Measurements from ENCODE around the gene YBX1.

- TF ChIP-seq, protein P1, sequence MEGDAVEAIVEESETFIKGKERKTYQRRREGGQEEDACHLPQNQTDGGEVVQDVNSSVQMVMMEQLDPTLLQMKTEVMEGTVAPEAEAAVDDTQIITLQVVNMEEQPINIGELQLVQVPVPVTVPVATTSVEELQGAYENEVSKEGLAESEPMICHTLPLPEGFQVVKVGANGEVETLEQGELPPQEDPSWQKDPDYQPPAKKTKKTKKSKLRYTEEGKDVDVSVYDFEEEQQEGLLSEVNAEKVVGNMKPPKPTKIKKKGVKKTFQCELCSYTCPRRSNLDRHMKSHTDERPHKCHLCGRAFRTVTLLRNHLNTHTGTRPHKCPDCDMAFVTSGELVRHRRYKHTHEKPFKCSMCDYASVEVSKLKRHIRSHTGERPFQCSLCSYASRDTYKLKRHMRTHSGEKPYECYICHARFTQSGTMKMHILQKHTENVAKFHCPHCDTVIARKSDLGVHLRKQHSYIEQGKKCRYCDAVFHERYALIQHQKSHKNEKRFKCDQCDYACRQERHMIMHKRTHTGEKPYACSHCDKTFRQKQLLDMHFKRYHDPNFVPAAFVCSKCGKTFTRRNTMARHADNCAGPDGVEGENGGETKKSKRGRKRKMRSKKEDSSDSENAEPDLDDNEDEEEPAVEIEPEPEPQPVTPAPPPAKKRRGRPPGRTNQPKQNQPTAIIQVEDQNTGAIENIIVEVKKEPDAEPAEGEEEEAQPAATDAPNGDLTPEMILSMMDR (IDR thresholded peaks at IDR 0.05 in 8 of 11, conservative IDR thresholded peaks at IDR 0.05 in 3 of 11): no peak
- no peak for TF ChIP-seq POLR2A (IDR thresholded peaks at IDR 0.05)
These were observed 61.9 kb downstream of the YBX1 start for GRCh38 chr1:42744148-42744413.

All from spleen (tissue), 7 donors.